Loucy (cell line): ENCODE measurements around the gene TMF1.

Source experiments
- EZH2phosphoT487 ChIP-seq: fragments of 200-600 bp; IDR thresholded peaks from 2 replicates; pipeline ENCODE4 v1.6.1; 2018; ENCODE audit warnings: antibody characterized with exemption, mild to moderate bottlenecking, moderate library complexity, borderline replicate concordance
- TF ChIP-seq, protein P1 (sequence below): fragments of 200-600 bp; sonication (generic); conservative IDR thresholded peaks from 2 replicates; pipeline ENCODE4 v1.5.1; 2014; ENCODE audit warnings: mild to moderate bottlenecking, antibody characterized with exemption, low read length

DNA sequence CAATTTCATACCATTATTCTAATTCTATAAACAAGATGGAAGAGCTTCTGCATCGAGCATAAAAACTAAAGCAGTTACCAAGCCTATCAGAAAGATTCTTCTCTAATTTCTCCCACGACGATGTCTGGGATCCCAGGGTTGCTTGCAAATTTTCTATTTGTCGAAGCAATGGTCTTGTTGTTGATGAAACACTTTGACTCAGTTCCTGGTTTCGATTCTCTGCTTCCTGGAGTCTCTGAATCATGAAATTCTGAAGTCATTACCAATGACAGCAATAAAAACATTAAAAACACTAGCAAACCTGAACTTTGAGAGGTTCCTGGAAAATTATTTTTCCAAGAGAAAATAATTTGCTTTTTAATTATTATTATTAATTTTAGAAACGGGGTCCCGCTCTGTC, 18.7 kb downstream of the TMF1 start:
- TF ChIP-seq, protein P1, sequence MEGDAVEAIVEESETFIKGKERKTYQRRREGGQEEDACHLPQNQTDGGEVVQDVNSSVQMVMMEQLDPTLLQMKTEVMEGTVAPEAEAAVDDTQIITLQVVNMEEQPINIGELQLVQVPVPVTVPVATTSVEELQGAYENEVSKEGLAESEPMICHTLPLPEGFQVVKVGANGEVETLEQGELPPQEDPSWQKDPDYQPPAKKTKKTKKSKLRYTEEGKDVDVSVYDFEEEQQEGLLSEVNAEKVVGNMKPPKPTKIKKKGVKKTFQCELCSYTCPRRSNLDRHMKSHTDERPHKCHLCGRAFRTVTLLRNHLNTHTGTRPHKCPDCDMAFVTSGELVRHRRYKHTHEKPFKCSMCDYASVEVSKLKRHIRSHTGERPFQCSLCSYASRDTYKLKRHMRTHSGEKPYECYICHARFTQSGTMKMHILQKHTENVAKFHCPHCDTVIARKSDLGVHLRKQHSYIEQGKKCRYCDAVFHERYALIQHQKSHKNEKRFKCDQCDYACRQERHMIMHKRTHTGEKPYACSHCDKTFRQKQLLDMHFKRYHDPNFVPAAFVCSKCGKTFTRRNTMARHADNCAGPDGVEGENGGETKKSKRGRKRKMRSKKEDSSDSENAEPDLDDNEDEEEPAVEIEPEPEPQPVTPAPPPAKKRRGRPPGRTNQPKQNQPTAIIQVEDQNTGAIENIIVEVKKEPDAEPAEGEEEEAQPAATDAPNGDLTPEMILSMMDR, result no peak
- no peak for TF ChIP-seq EZH2phosphoT487
